A673 (cell line): ENCODE data around the gene MAP3K3. TPM values are rescaled to one million over a fixed set of nuclear protein-coding genes. Genes with fewer than 3 reads are reported as not detected.

Source experiments
- BruUV-seq: library from RNA; stranded (reverse); fragments of 400-500 nt; replicated peaks from 2 replicates; lab custom pipeline; 2021; lab: Mats Ljungman, UMichigan
- CTCF ChIA-PET: fragments of 300-600 bp; sonication (Branson Sonifier 250); formaldehyde crosslinking; loops from one replicate; lab custom pipeline; 2022; ENCODE audit warnings: antibody characterized with exemption; lab: Charles Lee
- POLR2A ChIA-PET: fragments of 300-600 bp; sonication (Branson Sonifier 250); formaldehyde crosslinking; loops from one replicate; lab custom pipeline; 2022; ENCODE audit warnings: antibody characterized with exemption; ENCODE audit not compliant: low non-redundant PET; lab: Charles Lee
- DNase-seq: peaks from one replicate; pipeline ENCODE4 v3.0.0-alpha.2; 2015; ENCODE audit warnings: low spot score
- H3K27ac ChIP-seq: fragments of 200-600 bp; sonication (generic); 2 replicates; pipeline ENCODE4 v1.5.1; 2016; ENCODE audit warnings: mixed run types, low read depth, mild to moderate bottlenecking, mixed read lengths, antibody characterized with exemption, low read length; ENCODE audit not compliant: poor library complexity, severe bottlenecking
- H3K27me3 ChIP-seq: fragments of 200-600 bp; sonication (generic); replicated peaks from 2 replicates; pipeline ENCODE4 v1.6.1; 2017; ENCODE audit warnings: mixed run types, low read depth, mild to moderate bottlenecking, mixed read lengths, antibody characterized with exemption, low read length; ENCODE audit not compliant: insufficient read depth, poor library complexity
- H3K36me3 ChIP-seq: fragments of 200-600 bp; sonication (generic); 2 replicates; pipeline ENCODE4 v1.6.1; 2016; ENCODE audit warnings: mixed run types, mild to moderate bottlenecking, mixed read lengths, antibody characterized with exemption, low read length; ENCODE audit not compliant: insufficient read depth, poor library complexity, severe bottlenecking
- H3K4me1 ChIP-seq: fragments of 200-600 bp; sonication (generic); 2 replicates; pipeline ENCODE4 v1.6.1; 2017; ENCODE audit warnings: mixed run types, mild to moderate bottlenecking, mixed read lengths, antibody characterized with exemption, low read length; ENCODE audit not compliant: insufficient read depth, poor library complexity, severe bottlenecking
- H3K4me3 ChIP-seq: fragments of 200-600 bp; sonication (generic); 2 replicates; pipeline ENCODE4 v1.5.1; 2016; ENCODE audit warnings: low read depth, mixed run types, mild to moderate bottlenecking, mixed read lengths, low read length; ENCODE audit not compliant: poor library complexity, severe bottlenecking
- H3K9me3 ChIP-seq: fragments of 200-600 bp; sonication (generic); 2 replicates; pipeline ENCODE4 v1.6.1; 2016; ENCODE audit warnings: mixed run types, low read depth, mild to moderate bottlenecking, mixed read lengths, antibody characterized with exemption, low read length; ENCODE audit not compliant: poor library complexity, severe bottlenecking
- CTCF ChIP-seq: fragments of 300-800, 200-600 bp; sonication (generic); conservative IDR thresholded peaks from 2 replicates; pipeline ENCODE4 v1.5.1; 2017; ENCODE audit warnings: low read depth, mild to moderate bottlenecking, antibody characterized with exemption, low read length, moderate library complexity, mixed read lengths
- EZH2 ChIP-seq: fragments of 200-600 bp; sonication (generic); IDR thresholded peaks from 2 replicates; pipeline ENCODE4 v1.6.1; 2017; ENCODE audit warnings: borderline replicate concordance, low read depth, mild to moderate bottlenecking, mixed read lengths, antibody characterized with exemption, low read length; ENCODE audit not compliant: poor library complexity, severe bottlenecking
- intact Hi-C: fragments of 100-400 bp; cut with micrococcal nuclease; formaldehyde crosslinking; loops from one replicate; pipeline ENCODE4 v1.10.0; 2022; ENCODE audit not compliant: unreplicated experiment
- total RNA-seq: library from RNA; stranded (reverse); gene quantifications from 2 replicates; pipeline ENCODE4 v1.2.3, GENCODE V29; 2021

MAP3K3 gene
- total RNA-seq, 1 experiment from 2014 or later, result 25.9 TPM

GRCh38 chr17:63600569-63601438, 21.4 kb upstream of the MAP3K3 start, which contains the start of gene TACO1:
Gene TACO1 (plus strand): TSS chr17:63600895. CDS start chr17:63601084, 189 bp downstream.
- TF ChIP-seq EZH2 (no peak), CTCF (no peak)
- ChIA-PET CTCF (no interaction called here), POLR2A (no interaction called here)
- no peaks in the 10 kb centered on the region for H3K9me3 ChIP-seq
- intact Hi-C loops, result no loop called here
- H3K4me3 ChIP-seq, result peak within 1 kb of the TSS; percentile 82
- H3K36me3 ChIP-seq, result peaks cover 14% of the 10 kb centered on the region
- H3K4me1 ChIP-seq, result peaks cover 11% of the 10 kb centered on the region
- no peaks in the 10 kb centered on the region for H3K27me3 ChIP-seq
- peak within 1 kb of the TSS; percentile 83 for H3K27ac ChIP-seq
- no TSS peak for BruUV-seq
- peak; percentile 87 for DNase-seq

- ChIA-PET POLR2A (interaction anchor here (0.6 to 0.7 kb wide), 2 partner anchors 73 to 171 kb away, joined by 5 to 7 read pairs; no protein-coding TSS in a partner anchor), CTCF (no interaction called here)
- TSS peak; percentile 63 for BruUV-seq
- Histone ChIP-seq H3K27ac (peak overlapping the region; percentile 83), H3K4me3 (peak overlapping the region; percentile 82), H3K4me1 (peaks cover 11% of the 10 kb centered on the region), H3K9me3 (no peaks in the 10 kb centered on the region), H3K36me3 (peaks cover 19% of the 10 kb centered on the region), H3K27me3 (no peaks in the 10 kb centered on the region)
- no peak for TF ChIP-seq EZH2
- TF ChIP-seq CTCF, result no peak
- intact Hi-C loops, result no loop called here
- peak; percentile 10 for DNase-seq
These were observed 20.5 kb upstream of the MAP3K3 start for GRCh38 chr17:63601439-63602371.
